OCI-LY7 (cell line): ENCODE results near the gene GBF1.

Source experiments
- CTCF ChIP-seq: fragments of 200-600 bp; sonication (generic); conservative IDR thresholded peaks from 2 replicates; pipeline ENCODE4 v1.5.1; 2014; ENCODE audit warnings: mild to moderate bottlenecking, antibody characterized with exemption, low read length, moderate library complexity, mixed read lengths
- EZH2phosphoT487 ChIP-seq: fragments of 200-600 bp; sonication (generic); IDR thresholded peaks from 2 replicates; pipeline ENCODE4 v1.6.1; 2018; ENCODE audit warnings: low read depth, borderline replicate concordance, mild to moderate bottlenecking, mixed run types, antibody characterized with exemption, low read length, moderate library complexity, mixed read lengths

GRCh38 chr10:102334101-102334500, 88.8 kb downstream of the GBF1 start:
- no peak for TF ChIP-seq EZH2phosphoT487
- TF ChIP-seq CTCF, result no peak
